CD4-positive, alpha-beta T cell treated with Interleukin-15 for 1 hour (primary cell): ENCODE data around the gene ZFP36L2.
A peak's percentile ranks its signal among the peaks of the same experiment; 100 is the strongest.

Source experiments
- DNase-seq: peaks from one replicate; pipeline ENCODE4 v3.0.0-alpha.2; 2020

The ZFP36L2 gene, protein sequence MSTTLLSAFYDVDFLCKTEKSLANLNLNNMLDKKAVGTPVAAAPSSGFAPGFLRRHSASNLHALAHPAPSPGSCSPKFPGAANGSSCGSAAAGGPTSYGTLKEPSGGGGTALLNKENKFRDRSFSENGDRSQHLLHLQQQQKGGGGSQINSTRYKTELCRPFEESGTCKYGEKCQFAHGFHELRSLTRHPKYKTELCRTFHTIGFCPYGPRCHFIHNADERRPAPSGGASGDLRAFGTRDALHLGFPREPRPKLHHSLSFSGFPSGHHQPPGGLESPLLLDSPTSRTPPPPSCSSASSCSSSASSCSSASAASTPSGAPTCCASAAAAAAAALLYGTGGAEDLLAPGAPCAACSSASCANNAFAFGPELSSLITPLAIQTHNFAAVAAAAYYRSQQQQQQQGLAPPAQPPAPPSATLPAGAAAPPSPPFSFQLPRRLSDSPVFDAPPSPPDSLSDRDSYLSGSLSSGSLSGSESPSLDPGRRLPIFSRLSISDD

DNA sequence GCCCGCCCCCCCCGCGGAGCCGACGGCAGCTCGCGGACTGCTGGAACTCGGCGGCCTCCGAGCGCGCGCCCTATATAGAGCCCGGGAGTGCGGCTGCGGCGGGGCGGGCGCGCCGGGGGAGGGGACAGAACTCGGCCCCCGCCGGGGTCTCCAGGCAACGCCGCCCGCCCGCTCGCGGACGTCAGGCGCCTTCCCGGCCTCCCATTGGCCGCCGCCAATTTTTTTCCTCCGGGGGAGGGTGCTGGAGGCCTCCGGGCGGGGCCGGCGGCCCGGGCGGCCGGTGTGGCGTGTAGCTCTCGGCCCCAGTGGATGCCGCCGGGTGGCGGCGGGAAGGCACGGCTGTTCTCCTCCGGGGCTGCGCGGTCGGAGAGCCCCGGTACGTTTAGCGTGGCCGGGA, at the start of gene ZFP36L2:
TSS of gene ZFP36L2 (minus strand) at position 49 of the 397 bp plus-strand sequence. CDS start 291 bp downstream, outside the sequence.
- DNase-seq: peak; percentile 96

DNA sequence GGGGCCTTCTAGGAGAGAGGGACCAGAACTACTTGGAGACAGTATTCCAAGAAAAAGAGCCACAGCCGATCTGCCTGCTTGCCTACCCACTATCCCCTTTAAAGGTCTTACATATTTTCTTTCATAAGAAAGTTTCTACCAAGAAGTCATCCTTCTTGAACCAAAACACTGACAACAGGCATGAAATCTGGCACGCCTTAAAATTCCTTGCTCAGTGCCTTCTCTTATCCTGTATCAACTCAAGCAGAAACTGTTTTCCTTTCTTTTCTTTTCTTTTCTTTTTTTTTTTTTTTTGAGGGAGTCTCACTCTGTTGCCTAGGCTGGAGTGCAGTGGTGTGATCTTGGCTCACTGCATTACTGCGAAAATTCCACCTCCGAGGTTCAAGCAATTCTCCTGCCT, 48.3 kb upstream of the ZFP36L2 start:
- no peak for DNase-seq

DNA sequence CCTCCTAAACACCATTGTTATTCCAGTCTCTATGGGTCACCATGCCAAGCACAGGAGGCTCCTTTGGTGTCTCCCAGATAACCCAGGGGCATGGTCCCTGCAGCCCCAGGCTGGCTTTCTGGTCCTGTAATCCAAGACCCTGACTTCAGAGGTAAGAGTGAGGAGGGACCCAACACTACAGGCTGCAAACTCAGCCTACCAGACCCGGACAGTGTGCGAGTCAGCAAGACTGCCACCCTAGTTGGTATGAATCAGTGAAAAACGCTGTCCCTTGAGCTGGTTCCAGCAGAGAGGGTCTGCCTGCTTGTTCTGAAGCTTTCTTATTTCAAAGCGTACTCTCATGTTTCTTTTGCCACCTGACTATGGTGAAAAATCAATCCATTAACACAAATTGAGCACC, 47.6 kb upstream of the ZFP36L2 start:
- no peak for DNase-seq

DNA sequence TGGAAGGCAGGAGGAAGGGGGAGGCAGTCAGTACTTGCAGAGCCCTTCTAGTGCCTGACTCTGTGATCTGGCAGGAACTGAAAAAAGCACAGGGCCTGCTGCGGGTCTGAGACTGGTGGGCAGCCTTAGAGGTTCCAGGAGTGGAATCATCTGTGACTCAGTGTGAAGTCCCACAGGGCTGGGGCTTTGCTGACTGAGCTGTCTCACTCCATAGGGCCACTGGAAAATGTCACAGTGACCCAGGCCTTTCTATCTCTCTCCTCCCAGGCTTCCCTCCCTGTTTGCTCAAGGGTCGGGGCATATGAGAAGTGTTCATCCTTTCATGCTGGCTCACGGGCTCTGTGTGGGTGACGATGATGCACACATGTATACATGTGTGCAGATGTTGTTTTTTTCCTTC, 47.1 kb upstream of the ZFP36L2 start:
- DNase-seq: no peak

DNA sequence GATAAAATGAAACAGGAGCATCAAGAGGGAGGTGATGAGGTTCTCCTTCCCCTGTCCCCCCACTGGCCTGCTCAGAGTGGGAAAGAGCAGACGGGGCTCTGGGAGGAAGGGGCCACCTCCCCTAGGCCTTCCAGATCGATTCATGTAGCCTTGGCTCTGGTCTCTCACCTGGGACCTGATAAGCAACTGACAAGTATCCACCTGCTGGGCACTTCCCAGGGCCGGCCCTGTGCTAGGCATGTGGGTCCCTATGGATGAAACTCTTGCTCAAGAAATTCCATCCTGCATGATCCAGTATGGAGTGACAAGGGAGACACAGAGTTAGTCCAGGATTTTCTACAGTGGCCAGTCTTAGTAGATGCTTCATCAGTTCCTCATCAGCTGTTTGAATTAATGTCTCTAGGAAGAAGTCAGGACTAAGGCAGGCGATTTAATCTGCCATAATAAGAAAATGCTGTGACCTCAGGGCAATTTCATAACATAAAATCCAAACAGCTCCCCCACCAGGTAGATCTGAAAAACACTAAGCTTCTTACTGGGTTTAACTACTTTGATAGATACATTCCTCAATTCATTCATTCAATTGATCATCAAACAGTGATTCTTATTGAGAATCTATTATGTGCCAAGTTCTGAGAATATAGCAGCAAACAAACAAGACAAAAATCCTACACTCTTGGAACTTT, 44.7 kb upstream of the ZFP36L2 start:
- DNase-seq: no peak

DNA sequence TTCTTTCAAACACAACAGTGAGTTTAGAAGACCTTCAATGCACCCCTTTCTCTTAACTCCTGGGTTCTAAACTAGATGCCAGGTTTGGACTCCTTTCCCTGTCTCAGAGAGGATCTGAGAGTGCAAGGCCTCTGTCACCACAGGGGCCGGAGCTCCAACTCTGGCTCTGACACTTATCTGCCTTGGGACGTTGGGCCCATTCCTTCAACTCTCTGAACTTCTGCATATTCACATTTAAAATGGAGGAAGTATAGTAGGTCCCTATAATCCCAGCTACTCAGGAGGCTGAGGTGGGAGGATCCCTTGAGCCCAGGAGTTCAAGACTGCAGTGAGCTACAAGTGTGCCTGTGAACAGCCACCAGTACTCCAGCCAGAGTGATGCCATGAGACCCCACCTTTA, 44.1 kb upstream of the ZFP36L2 start:
- no peak for DNase-seq

DNA sequence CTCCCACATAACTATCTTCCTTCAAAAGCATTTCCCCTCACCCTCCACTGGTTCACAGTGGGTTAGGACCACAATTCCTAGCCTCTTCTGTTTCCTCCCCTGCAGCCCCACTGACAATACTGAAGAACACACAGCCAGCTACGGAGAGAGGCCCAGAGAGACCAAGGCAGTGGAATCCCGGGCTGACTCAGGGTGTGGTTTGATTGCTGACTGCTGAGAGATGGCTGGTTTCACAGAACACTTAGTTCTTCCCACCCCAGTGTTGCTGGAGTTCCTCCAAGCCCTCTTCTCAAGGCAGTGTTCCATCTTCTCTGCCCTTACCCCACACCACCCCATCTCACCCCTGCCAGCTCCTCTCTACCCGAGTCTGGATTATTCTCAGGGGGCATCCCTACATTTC, 43.3 kb upstream of the ZFP36L2 start:
- no peak for DNase-seq

DNA sequence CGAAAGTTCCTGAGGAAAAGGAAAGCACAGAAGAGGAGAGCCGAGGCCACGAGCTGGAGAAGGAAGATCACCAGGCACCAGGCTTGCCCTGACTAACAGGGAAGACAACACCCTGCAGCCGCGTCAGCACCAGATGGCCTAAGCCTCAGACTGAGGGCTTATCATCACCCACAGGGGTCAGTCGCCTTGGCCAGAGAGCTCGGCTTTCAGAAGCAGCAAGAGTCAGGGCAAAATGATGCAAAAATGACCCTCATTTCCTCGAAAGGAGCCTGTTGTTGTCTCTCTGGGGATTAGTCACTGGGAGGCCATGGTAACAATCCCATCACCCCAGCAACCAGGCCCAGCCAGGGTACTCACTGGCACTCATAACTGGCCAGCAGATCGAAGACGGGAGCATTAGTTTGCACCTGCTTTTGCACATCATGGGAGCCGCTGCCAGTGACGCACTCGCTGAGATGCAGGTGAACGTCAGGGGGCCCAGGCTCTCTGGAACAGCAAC, 42.7 kb upstream of the ZFP36L2 start:
- DNase-seq: peak; percentile 38

DNA sequence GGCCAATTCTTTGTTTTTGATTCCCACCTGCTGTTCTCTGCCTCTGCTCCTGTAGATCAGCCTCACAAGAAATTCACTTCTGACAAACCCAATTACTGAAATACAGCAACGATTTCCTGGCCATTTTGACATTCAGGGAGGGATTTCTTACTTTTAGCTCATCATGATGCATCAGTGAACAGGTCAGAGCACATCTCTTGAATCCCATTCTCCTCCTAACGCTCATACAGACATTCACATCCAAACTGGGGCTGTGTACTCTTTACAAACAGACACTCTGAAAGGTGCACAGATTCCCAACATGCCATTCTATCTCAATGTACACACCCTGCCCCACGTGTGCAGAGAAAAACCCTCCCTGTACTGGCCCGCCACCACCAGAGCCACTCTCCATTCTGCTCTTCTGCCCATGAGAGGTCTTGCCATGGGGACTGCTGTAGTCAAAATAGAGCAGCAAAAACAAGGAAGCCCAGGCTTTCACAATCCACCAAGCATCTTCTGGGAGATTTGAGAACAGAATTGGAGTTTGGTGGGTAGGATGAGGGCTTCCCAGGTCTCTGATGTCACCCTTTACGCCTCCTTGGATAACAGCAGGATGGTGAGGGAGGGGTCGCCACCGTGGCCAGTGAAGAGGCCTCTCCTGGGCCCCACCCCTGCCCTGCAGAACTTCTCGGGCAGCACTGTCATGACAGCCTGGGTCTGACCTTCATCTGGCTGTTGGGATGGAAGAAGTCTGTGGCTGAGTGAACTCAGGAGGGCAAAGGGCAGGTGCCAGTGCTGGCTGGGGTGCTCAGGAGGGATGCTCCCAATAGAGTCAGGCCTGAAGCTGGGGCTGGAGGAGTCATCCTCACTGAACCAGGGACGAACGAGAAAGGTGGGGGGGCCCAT, 41.9 kb upstream of the ZFP36L2 start:
- no peak for DNase-seq

DNA sequence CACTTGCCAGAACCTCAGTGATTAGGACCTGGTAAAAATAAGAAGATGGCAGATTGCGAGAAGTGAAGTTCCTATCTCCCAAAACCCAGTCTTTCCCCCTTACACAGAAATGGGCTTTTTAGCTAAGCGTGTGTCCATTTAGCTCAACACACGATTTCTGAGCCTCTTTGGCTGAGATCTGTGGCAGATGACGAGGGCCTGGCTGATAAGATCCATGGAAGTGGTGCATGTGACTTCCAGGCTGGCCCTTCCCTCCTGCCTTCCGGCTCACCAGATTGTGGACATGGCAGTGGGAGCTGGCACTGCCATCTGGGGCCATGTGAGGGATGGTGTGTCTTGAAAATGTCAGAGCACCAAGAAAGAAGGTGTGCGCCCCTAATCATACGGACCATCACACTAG, 41.0 kb upstream of the ZFP36L2 start:
- no peak for DNase-seq

DNA sequence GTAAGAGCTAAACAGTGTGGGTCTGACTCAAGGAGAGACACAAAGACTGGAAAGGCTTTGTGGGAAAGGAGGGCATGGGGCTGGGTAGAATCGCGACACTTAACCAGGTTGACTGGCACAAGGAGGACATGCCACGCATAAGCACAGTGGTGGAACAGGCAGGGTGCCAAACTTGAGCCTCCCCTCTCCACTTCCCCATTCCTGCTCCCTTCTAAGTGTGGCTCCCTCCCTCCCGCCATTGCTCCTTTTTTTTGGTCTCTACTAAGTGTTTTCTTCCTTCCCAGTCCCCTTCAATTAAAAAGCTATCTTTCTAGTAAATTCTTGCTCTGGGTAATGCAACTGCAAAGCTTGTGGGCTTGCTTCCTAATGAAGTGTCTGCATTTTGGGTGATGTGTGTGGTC, 40.3 kb upstream of the ZFP36L2 start:
- DNase-seq: peak; percentile 23

DNA sequence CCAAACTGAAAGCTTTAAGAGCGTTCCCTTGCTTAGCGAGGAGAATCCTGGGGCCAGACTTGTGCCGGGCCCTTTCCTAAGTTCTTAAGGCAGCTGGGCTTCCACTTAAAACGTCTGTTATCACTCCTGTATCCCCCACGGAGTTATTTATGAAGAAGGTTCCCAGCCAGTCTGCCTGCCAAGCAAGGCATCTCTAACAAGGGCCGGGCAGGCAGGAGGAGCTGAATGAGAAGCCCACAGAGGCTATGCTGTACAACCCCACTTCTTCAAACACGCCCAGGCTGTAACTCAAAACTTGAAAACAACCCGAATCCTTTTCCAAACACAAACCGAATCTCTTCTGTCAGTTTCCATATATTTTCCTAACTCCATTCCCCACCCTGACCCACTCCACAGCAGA, 39.0 kb upstream of the ZFP36L2 start:
- no peak for DNase-seq

DNA sequence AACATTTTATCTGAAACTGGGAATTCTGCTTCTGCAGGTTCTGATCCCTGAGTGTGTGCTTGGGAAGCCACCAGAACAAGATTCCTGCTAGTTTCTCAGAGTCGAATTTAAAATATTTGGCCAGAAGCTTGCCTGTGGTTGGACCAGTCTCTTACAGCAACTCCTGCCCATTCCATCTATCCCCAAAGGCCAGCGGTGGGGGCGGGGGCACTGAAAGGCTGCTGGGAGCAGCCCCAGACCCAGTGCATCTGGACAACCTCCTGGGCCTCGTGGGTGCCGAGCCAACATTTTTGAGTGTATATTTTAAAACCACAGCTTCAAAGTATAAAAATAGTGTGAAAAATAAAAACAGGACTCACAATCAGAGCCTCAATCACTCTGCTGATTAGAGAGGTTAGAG, 38.6 kb upstream of the ZFP36L2 start:
- DNase-seq: no peak

DNA sequence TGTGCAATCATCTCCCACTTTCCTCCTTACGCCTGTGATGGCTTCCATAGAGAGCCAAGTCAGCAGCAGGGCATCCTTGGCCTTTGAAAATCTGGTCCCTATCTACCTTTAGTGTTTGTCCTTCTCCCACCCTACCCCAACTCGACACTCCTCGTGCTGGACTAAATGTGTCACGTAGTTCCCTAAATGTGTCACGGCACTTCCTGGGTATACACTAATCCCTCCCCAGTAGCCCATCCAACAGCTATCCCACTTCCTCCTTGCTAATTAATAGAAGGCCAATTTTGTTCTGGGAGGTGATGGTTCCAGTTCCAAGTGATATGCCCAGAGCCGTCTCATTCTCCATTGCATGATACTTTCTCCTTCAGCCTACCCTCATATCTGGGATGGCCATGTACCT, 36.5 kb upstream of the ZFP36L2 start:
- DNase-seq: no peak

DNA sequence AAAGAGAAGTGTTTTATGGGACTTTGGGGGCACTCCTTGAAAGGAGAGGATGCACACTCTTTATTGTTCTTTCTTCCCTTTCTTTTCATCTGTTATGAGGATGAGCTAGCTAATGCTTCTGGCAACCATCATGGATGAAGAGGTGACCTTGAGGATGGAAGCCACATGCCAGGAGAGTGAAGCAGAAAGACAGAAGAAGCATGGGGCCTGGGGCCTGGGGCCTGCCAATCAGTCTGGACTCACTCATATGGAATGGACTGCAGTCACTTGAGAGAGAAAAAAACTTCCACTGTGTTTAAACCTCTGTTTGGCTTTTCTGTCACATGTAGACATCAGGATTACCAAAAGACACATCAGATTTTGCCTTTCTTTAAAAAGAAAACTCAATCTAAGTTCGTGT, 35.8 kb upstream of the ZFP36L2 start:
- DNase-seq: no peak

DNA sequence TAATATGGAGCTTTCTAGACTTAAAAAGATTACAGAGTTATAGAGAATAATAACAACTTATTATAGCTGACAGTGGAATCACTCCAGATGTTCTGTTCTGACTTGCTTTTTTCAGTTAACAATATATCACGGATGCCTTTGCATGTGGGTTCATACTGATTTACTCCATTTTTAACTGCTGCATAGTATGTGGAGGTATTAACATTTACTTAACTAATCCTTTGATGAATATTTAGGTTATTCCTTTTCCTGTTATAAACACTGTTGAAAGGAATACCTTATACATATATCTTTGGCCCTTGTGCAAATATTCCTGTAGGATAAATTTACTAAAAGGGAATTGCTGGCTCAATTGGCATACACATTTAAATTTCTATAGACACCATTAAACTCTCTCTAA, 33.1 kb upstream of the ZFP36L2 start:
- DNase-seq: no peak

DNA sequence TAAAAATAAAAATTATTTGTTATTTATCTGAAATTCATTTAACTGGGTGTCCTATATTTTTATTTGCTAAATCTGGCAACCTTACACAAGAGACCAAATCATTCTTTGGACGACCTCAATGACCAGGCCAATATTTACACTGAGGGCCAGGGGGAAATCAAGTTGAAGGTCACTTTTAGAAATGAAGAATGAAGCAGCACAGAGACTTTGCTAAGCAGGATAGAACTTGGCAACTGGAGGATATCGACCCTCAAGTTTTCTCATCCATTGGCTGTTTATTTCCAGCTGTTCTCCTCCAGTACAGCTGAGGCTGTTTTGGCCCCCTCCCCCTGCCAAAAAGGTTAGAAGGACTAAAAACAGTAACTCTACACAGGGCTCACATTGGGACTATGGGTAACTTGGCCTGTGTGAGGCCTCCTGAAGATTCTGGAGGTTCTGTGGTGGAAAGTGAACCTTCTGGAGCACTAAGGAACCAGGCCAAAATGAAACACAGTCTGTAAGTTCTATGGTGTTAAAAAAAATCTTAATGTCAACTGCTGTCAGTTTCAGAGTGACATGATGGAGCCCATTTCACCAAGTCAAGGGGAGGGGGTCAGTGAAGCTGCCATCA, 32.2 kb upstream of the ZFP36L2 start:
- no peak for DNase-seq

DNA sequence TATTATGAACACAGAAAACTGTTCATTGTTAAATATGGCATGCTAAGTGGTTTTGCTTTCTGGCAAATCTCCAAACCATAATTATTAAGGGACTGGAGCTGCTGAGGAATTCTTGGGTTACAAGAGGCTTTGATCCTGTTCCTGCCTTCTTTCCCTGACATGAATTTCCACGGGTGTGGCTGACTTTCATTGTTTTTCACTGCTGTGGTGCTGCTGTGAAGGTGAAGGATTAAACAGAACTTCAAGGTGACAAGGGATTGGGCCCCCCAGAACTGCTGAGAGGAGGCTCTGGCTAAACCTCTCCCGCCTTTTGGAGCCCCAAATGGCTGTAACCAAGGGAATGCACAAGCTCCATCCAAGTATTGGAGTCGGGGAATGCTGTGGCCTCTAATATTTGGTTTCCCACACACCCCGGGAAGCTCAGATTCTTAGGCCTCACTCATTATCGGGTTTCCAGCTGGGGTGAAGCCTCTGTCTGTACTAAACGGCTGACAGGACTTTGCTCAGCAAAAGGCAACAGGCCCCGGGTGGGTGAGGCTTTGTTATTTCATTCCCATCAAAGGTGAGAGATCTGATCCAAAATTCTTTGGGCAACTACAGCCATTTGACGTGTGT, 29.0 kb upstream of the ZFP36L2 start:
- no peak for DNase-seq

DNA sequence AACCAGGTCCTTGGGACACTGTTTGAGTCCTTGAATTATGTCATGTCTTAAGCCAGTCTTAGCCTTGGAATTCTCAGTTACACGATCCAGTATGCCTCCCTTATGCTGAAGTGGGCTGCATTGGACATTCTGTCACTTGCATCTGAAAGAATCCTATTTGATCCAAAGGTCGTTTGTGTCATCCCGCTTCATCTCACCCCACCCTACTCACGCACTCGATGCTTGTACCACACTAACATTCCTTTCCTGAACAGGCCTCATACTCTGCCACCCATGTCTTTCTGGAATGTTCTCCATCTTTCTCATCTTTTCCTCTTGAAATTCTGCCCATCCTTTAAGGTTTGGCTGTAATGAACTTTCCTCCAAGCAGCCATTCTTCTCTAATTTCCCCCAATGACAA, 27.9 kb upstream of the ZFP36L2 start:
- no peak for DNase-seq

DNA sequence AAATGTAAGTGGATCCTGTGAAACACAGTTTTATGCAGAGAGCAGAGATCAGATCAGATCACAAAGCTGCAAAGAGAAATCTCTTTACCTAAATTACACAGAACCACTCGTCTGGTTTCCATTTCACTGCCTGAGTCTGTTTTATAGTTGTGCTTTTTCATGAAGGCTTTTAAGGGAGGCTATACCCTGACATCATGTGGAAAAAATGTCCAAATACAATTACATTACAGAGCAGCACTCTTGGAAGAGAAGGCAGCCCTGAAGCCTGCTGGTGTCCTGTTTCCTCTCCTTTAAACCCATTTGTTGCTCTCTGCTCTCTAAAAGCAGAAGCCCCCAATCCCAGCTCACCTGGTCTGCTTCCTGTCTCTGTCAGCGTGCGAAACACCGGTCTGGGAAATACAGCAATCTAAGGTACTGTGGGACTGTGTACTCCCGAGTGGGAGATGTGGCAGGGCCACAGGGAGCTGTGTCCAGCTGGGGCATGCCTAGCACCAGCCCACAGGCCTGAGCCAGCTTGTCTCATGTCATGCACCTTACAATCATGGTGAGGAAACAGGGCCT, 24.8 kb upstream of the ZFP36L2 start:
- DNase-seq: no peak

DNA sequence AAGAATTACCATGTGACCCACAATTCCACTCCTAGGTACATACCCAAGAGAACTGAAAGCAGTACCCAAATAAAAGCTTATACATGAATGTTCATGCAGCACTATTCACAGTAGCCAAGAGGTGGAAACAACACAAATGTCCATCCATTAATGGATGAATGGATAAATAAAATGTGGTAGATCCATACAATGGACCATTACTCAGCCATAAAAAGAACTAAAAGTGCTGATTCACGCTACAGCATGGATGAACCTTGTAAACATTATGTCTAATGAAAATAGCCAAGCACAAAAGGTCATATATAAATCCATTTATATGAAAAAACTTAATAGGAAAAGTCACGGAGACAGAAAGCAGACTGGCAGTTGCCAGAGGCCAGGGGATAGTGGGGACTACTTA, 23.6 kb upstream of the ZFP36L2 start:
- no peak for DNase-seq

DNA sequence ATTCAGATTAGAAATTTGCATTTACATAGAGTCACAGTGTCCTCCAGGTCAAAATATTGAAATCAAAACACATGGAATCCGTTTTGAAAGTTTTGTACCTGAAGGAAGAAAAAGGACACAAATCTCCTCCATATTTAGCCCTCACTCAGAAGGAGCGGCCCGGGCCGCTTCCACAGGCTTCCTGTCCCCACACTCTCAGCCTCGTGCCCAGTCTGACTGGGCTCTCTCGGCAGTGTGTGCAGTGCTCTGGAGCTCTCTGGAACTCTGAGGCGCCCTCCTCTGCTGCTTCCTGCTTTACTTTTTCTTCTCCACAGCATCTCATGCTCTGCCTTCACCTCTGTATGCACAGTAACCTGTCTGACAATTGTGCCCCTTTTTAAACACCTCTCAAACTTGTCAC, 22.2 kb upstream of the ZFP36L2 start:
- no peak for DNase-seq
